Skin of body (tissue), 2 donors: ENCODE measurements around the gene AFMID. TPM values are rescaled to one million over a fixed set of nuclear protein-coding genes. Genes with fewer than 3 reads are reported as not detected.
"Not testable (repeated sequence)": the region's sequence is repeated elsewhere in the genome, so short reads cannot be mapped to it uniquely, and the experiment has no call there.

ENCODE experiments used
- DNase-seq: peaks from one replicate; lab custom pipeline; 2025; lab: John Stamatoyannopoulos, UW
- total RNA-seq: library from RNA; depleted of rRNA; stranded (reverse); fragments of >200 nt; gene quantifications from one replicate; pipeline ENCODE4 v1.2.3, GENCODE V29; 2014

Gene AFMID
- total RNA-seq = 28.3 TPM

- peak; percentile 95 for DNase-seq
These were observed at the start of gene AFMID, which contains the start of gene TK1 for GRCh38 chr17:78186692-78187595. Gene AFMID (plus strand): TSS chr17:78187362. CDS start chr17:78187371, 9 bp downstream. Gene TK1 (minus strand): TSS chr17:78187052. CDS start chr17:78186994, 58 bp downstream.

GRCh38 chr17:78137392-78138203 lies 49.6 kb upstream of the AFMID start:
- no peak for DNase-seq

- DNase-seq = no peak
These were observed 48.7 kb upstream of the AFMID start for GRCh38 chr17:78138204-78139060.

DNA sequence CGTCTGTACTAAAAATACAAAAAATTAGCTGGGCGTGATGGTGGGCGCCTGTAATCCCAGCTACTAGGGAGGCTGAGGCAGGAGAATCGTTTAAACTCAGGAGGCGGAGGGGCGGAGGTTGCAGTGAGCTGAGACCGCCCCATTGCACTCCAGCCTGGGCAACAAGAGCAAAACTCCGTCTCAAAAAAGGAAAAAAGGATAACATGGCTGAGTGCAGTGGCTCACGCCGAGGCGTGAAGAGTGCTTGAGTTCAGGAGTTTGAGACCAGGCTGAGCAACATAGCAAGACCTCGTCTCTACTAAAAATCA lies 47.3 kb upstream of the AFMID start:
- not testable (repeated sequence) for DNase-seq

GRCh38 chr17:78140169-78141051 lies 46.8 kb upstream of the AFMID start:
- DNase-seq = peak; percentile 18

GRCh38 chr17:78141437-78142118 lies 45.6 kb upstream of the AFMID start:
- no peak for DNase-seq

GRCh38 chr17:78142119-78142861 lies 44.9 kb upstream of the AFMID start:
- no peak for DNase-seq

DNA sequence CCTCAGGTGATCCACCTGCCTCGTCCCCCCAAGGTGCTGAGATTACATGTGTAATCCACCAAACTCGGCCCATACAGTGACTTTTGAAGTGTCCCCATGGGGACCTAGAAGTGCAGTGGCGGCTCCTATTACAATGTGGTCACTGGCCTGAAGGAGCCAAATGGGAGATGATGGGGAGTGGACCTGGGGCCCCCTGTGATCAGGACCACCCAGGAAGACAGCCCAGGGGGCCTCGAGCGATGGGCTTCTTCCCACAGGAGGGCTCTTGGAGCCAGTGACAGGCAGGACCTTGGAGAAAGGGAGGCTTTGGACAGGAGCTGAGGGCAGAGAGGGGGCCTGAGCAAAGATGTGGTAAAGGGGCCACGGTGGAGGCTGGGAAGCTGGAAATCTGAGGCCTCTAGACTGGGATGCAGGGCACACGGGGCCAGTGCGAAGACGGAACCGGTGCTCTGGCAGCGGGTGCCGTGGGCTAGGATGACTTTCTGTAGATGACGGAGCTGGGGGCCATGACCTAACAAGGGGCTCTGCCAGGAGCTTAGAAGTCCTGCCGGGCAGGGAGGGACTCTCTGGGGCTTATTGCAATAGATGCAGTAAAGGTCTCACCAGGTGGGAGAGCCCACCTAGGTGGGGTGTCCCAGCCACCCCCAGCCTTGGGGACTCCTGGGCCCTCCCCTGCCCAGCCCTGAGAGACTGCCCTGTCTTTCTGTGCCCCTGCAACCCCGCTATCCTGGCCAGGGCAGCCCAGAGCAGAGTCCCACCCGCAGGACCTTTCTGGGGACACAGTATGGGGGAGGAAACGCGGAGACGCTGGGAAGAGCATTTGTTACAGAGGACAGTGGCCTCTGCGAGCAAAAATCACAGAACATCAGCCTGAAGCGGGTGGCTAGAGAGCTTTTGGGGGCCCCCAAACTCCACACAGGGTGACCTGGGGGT lies 43.7 kb upstream of the AFMID start:
- DNase-seq = no peak

- peak; percentile 58 for DNase-seq
These were observed 42.9 kb upstream of the AFMID start for GRCh38 chr17:78144147-78144719.

- no peak for DNase-seq
These were observed 42.2 kb upstream of the AFMID start for GRCh38 chr17:78144736-78145641.

DNA sequence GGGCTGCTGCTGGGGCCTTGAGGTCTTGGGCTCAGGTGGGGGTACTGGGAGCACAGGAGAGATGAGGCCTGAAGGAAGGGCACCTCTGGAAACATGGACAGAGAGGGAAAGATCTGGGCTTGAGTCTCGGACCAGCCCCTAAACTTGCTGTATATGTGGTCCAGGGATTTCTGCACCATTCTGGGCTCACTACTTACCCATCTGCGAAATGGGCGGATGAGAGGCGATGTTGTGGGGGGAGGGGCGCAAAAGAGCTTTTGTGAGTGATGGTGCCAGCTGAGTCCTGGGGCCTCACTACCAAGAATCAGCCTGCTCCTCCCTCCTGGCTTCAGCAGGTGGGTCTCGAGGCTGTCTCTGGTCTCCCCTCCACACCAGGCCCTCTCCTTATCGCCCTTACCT lies 40.7 kb upstream of the AFMID start:
- DNase-seq = no peak

DNA sequence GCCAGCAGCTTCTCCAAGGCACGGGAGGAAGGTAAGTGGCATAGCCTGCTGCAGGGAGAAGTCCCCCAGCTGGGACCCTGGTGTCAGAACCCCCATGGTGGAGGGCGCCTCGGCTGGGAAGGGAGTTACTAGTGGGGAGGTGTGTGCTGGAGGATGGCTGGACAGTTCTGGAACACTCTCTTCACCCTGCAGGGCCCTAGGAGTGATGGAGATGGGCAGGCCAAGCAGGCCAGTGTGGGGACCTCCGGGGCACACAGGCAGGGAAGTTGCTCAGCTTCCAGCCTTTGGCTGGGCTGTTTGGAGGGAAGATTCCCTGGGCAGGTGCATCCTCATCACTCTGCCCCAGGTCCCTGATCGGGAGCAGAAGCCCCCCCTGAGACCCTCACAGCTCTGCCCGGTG lies 40.3 kb upstream of the AFMID start:
- no peak for DNase-seq

GRCh38 chr17:78147315-78147998 lies 39.7 kb upstream of the AFMID start:
- no peak for DNase-seq

- DNase-seq = no peak
These were observed 38.7 kb upstream of the AFMID start for GRCh38 chr17:78148286-78149016.

- DNase-seq = no peak
These were observed 35.6 kb upstream of the AFMID start for GRCh38 chr17:78151514-78152008.
